Placental pericyte (primary cell): ENCODE results near the gene CEP120. TPM values are rescaled to one million over a fixed set of nuclear protein-coding genes. Genes with fewer than 3 reads are reported as not detected.

Experiments
- total RNA-seq: library from RNA; depleted of rRNA; stranded (reverse); fragments of >200 nt; gene quantifications from 2 replicates; pipeline ENCODE4 v1.2.3, GENCODE V29; 2012

CEP120 gene
- 28.3 and 32.6 TPM in 2 replicates for total RNA-seq

DNA sequence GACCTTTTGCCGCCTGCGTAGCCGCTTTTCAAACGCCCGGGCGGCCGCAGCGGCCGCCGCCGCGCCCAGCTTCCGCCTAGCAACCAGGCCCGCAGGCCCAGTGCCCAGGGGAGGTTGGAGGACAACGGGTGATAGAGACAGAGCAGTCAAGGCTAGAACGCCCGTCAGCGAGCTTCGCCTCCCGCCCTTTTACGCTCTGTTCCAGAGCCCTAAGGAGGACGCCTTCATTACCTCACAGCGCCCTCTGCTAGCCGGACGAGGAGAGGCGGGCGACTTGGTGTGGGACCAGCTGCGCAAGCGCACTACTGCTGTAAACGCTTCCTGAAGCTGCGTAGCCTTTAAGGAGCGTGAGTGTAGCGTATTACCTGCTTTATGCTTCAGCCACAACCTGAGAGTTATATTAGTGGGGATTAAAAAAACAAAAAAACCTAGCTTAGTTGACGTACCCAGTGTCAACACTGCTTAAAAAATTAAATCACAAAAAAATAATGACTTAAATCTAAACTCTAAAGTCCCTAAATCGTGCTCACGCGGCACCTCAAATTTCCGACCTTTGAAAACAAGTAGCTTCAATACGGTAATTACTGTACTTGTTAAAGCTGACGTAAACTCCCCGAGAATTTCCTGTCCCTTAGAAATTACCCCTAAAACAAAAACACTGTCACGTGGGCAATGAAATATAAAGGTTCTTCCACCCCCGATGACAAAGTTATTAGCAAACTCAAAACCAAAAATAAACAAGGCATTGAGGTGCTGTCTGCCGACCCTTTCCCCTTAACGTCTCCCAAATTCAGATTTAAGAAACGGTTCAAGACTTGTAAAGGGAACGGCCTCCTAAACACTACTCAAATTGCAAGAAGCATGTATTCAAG lies at the start of gene CEP120:
Gene CEP120 (minus strand): TSS at position 126 of the 872 bp plus-strand sequence. CDS start 405 bp downstream, outside the sequence.

Other genes with a start within 250 kb of the CEP120 start
- 64.8 and 70.2 TPM in 2 replicates for gene CSNK1G3, start 88.8 kb upstream of the CEP120 start, total RNA-seq